ENCODE results near the gene MPL.

MPL gene

DNA sequence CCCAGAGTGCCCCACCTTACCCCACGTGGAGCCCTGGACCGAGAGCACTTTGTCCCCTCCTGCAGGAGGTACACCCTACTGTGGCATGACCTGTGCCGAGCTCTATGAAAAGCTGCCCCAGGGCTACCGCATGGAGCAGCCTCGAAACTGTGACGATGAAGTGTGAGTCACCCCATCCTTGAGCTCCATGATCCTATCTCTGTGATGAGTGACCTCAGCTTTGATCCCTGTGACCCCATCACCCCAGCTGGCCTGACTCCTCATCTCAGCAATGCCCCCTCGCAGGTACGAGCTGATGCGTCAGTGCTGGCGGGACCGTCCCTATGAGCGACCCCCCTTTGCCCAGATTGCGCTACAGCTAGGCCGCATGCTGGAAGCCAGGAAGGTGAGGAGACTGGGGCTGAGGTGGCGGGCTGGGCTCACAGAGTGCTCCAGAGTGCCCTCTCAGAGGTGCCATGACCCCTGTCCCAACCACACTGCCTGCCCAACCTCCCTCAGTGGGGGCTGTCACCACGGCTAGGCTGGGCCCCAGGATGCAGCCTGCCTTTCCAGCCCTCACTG, 16.2 kb upstream of the MPL start:
- Histone ChIP-seq H3K36me3 (ENCODE audit: insufficient read depth, low read length) (no peaks in the 10 kb centered on the region), H2AFZ (ENCODE audit: low read depth, low read length) (no peak overlapping the region), H3K9me3 (ENCODE audit: low read length) (no peaks in the 10 kb centered on the region), H3K4me3 (ENCODE audit: low read length) (no peak overlapping the region), H3K27me3 (ENCODE audit: insufficient read depth, low read length) (no peaks in the 10 kb centered on the region), H3K4me1 (ENCODE audit: insufficient read depth, low read length) (no peaks in the 10 kb centered on the region)

- no peaks in the 10 kb centered on the region for H3K36me3 ChIP-seq (ENCODE audit: insufficient read depth, low read length)
- no peak overlapping the region for H3K4me3 ChIP-seq (ENCODE audit: low read length)
- H2AFZ ChIP-seq (ENCODE audit: low read depth, low read length) = no peak overlapping the region
- H3K4me1 ChIP-seq (ENCODE audit: insufficient read depth, low read length) = no peaks in the 10 kb centered on the region
- H3K27me3 ChIP-seq (ENCODE audit: insufficient read depth, low read length) = no peaks in the 10 kb centered on the region
- H3K9me3 ChIP-seq (ENCODE audit: low read length) = no peaks in the 10 kb centered on the region
Measured at GRCh38 chr1:43322506-43322905, 15.1 kb upstream of the MPL start.

- Histone ChIP-seq H3K4me1 (ENCODE audit: insufficient read depth, low read length) (no peaks in the 10 kb centered on the region), H3K27me3 (ENCODE audit: insufficient read depth, low read length) (no peaks in the 10 kb centered on the region), H3K9me3 (ENCODE audit: low read length) (no peaks in the 10 kb centered on the region), H3K36me3 (ENCODE audit: insufficient read depth, low read length) (no peaks in the 10 kb centered on the region), H3K4me3 (ENCODE audit: low read length) (no peak overlapping the region), H2AFZ (ENCODE audit: low read depth, low read length) (no peak overlapping the region)
Measured at GRCh38 chr1:43324810-43325209, 12.8 kb upstream of the MPL start.

GRCh38 chr1:43325381-43325780, 12.2 kb upstream of the MPL start:
- H3K9me3 ChIP-seq (ENCODE audit: low read length) = no peaks in the 10 kb centered on the region
- no peaks in the 10 kb centered on the region for H3K36me3 ChIP-seq (ENCODE audit: insufficient read depth, low read length)
- H3K4me1 ChIP-seq (ENCODE audit: insufficient read depth, low read length) = no peaks in the 10 kb centered on the region
- no peaks in the 10 kb centered on the region for H3K27me3 ChIP-seq (ENCODE audit: insufficient read depth, low read length)
- no peak overlapping the region for H2AFZ ChIP-seq (ENCODE audit: low read depth, low read length)
- no peak overlapping the region for H3K4me3 ChIP-seq (ENCODE audit: low read length)

DNA sequence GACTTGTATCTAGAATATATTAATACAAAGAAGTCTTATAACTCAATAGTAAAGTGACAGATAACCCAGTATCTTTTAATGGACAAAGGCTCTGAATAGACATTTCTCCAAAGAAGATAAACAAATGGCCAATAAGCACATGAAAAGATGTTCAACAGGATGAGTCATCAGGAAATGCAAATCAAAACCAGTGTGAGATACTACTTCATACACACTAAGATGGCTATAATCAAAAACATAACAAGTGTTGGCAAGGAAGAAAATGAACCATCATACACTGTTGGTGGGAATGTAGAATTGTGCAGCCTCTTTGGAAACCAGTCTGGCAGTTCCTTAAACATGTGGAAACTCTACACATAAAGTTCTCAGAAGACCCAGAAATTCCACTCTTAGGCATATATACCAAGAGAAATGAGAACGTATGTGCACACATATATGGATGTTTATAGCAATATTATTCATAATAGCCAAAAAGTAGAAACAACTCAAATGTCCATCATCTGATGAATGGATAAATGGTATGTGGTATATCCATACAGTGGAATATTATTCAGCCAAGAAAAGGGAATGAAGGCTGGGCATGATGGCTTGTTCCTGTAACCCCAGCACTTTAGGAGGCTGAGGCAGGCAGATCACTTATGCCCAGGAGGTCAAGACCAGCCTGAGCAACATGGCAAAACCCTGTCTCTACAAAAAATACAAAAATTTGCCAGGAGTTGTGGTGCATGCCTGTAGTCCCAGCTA, 9.9 kb upstream of the MPL start:
- H3K4me1 ChIP-seq (ENCODE audit: insufficient read depth, low read length) = no peaks in the 10 kb centered on the region
- no peak overlapping the region for H2AFZ ChIP-seq (ENCODE audit: low read depth, low read length)
- H3K36me3 ChIP-seq (ENCODE audit: insufficient read depth, low read length) = no peaks in the 10 kb centered on the region
- no peaks in the 10 kb centered on the region for H3K9me3 ChIP-seq (ENCODE audit: low read length)
- H3K4me3 ChIP-seq (ENCODE audit: low read length) = no peak overlapping the region
- no peaks in the 10 kb centered on the region for H3K27me3 ChIP-seq (ENCODE audit: insufficient read depth, low read length)

DNA sequence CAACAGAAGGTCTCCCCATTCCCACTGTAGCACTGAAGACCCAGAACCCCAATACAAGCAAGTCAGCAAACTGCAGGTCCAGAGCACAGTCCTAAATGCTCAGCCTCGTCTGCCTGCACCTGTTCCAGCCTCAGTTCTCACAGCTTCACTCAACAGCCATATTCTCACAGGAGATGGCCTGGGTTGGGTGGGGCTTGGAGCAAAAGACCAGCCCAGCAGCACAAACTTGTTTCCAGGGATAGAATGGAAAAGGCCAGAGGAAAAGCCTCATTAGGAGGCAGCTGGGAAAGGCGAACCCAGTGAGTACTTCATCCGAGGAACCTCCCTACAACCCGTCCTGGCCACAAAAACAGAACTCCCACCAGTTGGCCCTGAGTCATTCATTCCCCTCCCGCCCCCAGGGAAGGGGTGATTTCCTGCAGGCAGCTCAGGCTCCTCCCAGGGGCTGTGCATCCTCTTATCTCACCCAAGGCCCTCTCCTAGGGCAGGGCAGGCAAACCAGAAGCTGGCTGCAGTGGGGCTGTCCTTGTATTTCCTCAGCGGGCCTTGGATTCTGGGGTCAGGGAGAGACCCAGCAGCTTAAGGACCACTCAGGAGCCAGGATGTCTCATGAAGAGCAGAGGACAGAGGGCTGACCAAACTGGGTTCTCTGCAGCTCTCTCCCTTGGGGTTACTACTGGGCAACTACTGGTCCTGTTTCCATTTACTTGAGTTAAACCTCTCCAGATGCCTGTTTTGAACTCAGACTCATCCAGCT, 7.4 kb upstream of the MPL start:
- H3K4me1 ChIP-seq (ENCODE audit: insufficient read depth, low read length) = no peaks in the 10 kb centered on the region
- no peaks in the 10 kb centered on the region for H3K36me3 ChIP-seq (ENCODE audit: insufficient read depth, low read length)
- H3K4me3 ChIP-seq (ENCODE audit: low read length) = no peak overlapping the region
- H3K9me3 ChIP-seq (ENCODE audit: low read length) = no peaks in the 10 kb centered on the region
- no peaks in the 10 kb centered on the region for H3K27me3 ChIP-seq (ENCODE audit: insufficient read depth, low read length)
- H2AFZ ChIP-seq (ENCODE audit: low read depth, low read length) = no peak overlapping the region

DNA sequence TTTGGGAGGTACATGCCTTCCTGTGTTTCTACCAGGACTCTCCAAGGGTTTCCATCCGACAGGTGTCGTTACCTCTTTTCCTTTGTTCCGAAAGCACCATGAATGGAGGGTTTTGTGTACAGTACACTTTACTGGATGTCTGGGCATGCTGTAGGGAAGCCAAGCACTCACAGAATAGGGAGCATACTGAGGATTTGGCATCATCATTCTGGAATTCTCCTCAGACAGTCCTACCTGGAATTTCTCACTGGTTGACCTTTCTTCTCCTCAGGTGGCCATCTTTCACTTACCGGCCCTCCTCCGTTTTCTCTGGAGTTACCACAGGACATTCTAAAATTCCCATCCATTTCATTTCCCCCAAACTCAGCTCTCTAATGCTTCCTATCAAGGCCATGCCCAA, 5.9 kb upstream of the MPL start:
- H2AFZ ChIP-seq (ENCODE audit: low read depth, low read length) = no peak overlapping the region
- no peaks in the 10 kb centered on the region for H3K27me3 ChIP-seq (ENCODE audit: insufficient read depth, low read length)
- H3K4me1 ChIP-seq (ENCODE audit: insufficient read depth, low read length) = no peaks in the 10 kb centered on the region
- no peak overlapping the region for H3K4me3 ChIP-seq (ENCODE audit: low read length)
- no peaks in the 10 kb centered on the region for H3K36me3 ChIP-seq (ENCODE audit: insufficient read depth, low read length)
- H3K9me3 ChIP-seq (ENCODE audit: low read length) = no peaks in the 10 kb centered on the region

GRCh38 chr1:43334453-43335205, 3.0 kb upstream of the MPL start:
- Histone ChIP-seq H3K27me3 (ENCODE audit: insufficient read depth, low read length) (no peaks in the 10 kb centered on the region), H3K4me3 (ENCODE audit: low read length) (no peak overlapping the region), H3K9me3 (ENCODE audit: low read length) (no peaks in the 10 kb centered on the region), H2AFZ (ENCODE audit: low read depth, low read length) (no peak overlapping the region), H3K4me1 (ENCODE audit: insufficient read depth, low read length) (no peaks in the 10 kb centered on the region), H3K36me3 (ENCODE audit: insufficient read depth, low read length) (no peaks in the 10 kb centered on the region)

DNA sequence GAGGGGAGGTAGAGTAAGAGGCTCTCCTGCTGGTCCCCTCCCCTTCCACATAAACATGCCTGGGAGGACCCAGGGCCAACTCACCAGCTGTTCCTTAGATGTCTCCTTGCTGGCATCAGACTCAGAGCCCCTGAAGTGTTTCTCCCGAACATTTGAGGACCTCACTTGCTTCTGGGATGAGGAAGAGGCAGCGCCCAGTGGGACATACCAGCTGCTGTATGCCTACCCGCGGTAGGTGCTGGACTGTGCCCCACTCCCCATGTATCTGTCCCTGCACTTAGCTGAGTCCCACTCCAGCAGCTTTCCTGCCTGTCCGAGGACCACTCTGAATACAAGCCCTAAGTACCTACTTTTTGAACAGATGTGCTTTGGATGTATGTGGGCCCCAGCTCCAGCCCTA, 383 bp downstream of the MPL start:
- Histone ChIP-seq H2AFZ (ENCODE audit: low read depth, low read length) (no peak overlapping the region), H3K27me3 (ENCODE audit: insufficient read depth, low read length) (peaks cover 3% of the 10 kb centered on the region), H3K4me3 (ENCODE audit: low read length) (no peak overlapping the region), H3K4me1 (ENCODE audit: insufficient read depth, low read length) (no peaks in the 10 kb centered on the region), H3K36me3 (ENCODE audit: insufficient read depth, low read length) (no peaks in the 10 kb centered on the region), H3K9me3 (ENCODE audit: low read length) (no peaks in the 10 kb centered on the region)

- no peaks in the 10 kb centered on the region for H3K36me3 ChIP-seq (ENCODE audit: insufficient read depth, low read length)
- H2AFZ ChIP-seq (ENCODE audit: low read depth, low read length) = no peak overlapping the region
- H3K27me3 ChIP-seq (ENCODE audit: insufficient read depth, low read length) = peaks cover 7% of the 10 kb centered on the region
- no peak overlapping the region for H3K4me3 ChIP-seq (ENCODE audit: low read length)
- H3K9me3 ChIP-seq (ENCODE audit: low read length) = no peaks in the 10 kb centered on the region
- no peaks in the 10 kb centered on the region for H3K4me1 ChIP-seq (ENCODE audit: insufficient read depth, low read length)
Measured at GRCh38 chr1:43339584-43340232, 2.1 kb downstream of the MPL start.

DNA sequence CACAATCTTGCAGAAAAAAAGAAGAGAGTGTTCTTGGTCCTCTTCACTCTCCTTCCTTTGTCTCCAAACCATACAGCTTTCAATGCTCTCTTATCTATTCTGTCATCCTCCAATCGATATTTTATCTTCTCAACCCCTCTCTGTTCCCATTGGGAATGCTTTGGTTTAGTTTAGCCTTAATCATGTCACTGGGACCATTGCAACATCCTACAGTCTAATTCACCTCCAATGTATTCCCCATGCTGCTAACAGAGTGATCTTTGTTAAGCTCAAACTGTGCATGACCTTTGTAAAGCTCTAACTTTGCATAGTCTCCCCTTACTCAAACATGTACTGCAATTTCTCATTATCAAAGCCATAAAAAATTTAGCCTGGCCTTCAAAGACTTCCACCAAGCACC, 2.9 kb downstream of the MPL start:
- Histone ChIP-seq H3K4me1 (ENCODE audit: insufficient read depth, low read length) (no peaks in the 10 kb centered on the region), H3K27me3 (ENCODE audit: insufficient read depth, low read length) (peaks cover 7% of the 10 kb centered on the region), H3K4me3 (ENCODE audit: low read length) (no peak overlapping the region), H2AFZ (ENCODE audit: low read depth, low read length) (no peak overlapping the region), H3K9me3 (ENCODE audit: low read length) (no peaks in the 10 kb centered on the region), H3K36me3 (ENCODE audit: insufficient read depth, low read length) (no peaks in the 10 kb centered on the region)

DNA sequence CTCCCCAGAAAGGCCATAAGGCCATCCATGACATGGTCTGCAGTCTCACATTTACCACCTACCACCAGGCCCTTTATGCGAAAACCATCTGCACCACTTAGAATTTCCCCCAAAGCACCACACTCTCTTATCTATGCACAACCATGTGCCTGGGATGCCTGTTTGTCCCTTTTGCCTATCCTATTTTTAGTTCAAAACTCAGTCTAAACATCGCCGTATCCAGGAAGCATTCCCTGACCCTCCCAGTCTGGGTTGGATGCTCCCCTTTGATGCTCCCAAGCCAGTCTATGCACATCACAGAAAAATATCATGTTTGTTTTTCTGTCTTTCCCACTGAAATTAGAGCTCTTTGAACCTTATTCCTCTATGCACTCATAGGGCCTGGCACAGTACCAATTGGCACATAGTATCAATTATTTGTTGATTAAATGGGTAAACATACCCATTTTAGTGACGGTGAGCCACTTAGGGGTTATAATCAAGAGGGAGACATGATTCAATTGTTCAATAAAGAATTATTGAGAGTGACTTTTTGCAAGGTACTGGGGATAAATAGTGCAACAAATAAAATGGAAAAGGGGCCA, 6.7 kb downstream of the MPL start:
- no peaks in the 10 kb centered on the region for H3K36me3 ChIP-seq (ENCODE audit: insufficient read depth, low read length)
- H3K27me3 ChIP-seq (ENCODE audit: insufficient read depth, low read length) = peaks cover 26% of the 10 kb centered on the region
- no peaks in the 10 kb centered on the region for H3K9me3 ChIP-seq (ENCODE audit: low read length)
- no peak overlapping the region for H2AFZ ChIP-seq (ENCODE audit: low read depth, low read length)
- peaks cover 5% of the 10 kb centered on the region for H3K4me1 ChIP-seq (ENCODE audit: insufficient read depth, low read length)
- H3K4me3 ChIP-seq (ENCODE audit: low read length) = no peak overlapping the region

All from neuron (in vitro differentiated cells).